Gastroesophageal sphincter (tissue), 3 donors: ENCODE data around the gene COPA.

Experiments used
- CTCF ChIP-seq, 4 experiments: fragments of 200-600 bp in 2 of 4; fragments of 450-650 bp in 2 of 4; sonication (generic) in 1 of 4; IDR thresholded peaks; one replicate each; pipeline ENCODE4 v1.5.1; 2017 to 2019; ENCODE audit warnings: antibody characterized with exemption in 4 of 4, mild to moderate bottlenecking in 2 of 4, moderate library complexity in 2 of 4
- EP300 ChIP-seq: sonication (generic); formaldehyde crosslinking; IDR thresholded peaks from one replicate; pipeline ENCODE4 v1.6.1; 2017; ENCODE audit warnings: antibody characterized with exemption, mild to moderate bottlenecking
- POLR2A ChIP-seq, 2 donors: fragments of 450-650 bp; IDR thresholded peaks; one replicate each; pipeline ENCODE4 v1.6.1; 2017; ENCODE audit warnings: antibody characterized with exemption in 2 of 2, mild to moderate bottlenecking in 2 of 2, moderate library complexity in 1 of 2

- TF ChIP-seq POLR2A (IDR thresholded peaks at IDR 0.05): no peak
- TF ChIP-seq CTCF (IDR thresholded peaks at IDR 0.05): no peak
- TF ChIP-seq EP300: no peak
Observed at GRCh38 chr1:160340146-160340545, 2.9 kb downstream of the COPA start.
